GM21576 (cell line): ENCODE measurements around the gene KRTAP27-1.

Source experiments
- ATAC-seq: cut with Tn5 transposase; IDR thresholded peaks from one replicate; pipeline ENCODE4 v1.9.1; 2021; ENCODE audit warnings: mild to moderate bottlenecking, moderate library complexity; ENCODE audit not compliant: unreplicated experiment

The KRTAP27-1 gene

DNA sequence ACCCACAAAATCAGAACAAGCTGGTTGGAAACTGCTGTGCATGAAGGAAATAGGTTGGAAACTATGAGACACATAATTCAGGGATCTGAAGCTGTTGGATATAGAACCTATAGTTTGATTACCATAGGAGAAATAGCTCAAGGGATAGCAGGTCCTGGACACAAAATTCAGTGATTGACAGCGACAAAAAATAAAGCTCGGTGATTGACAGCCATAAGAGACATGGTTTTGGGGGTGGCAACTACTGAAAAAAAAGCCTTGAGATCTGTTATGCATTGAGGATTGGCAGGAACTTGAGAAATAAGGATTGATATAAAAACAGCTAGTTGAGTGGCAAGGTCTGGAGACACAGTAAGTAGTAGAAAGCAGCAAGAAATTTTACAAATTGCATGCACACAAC, 48.3 kb downstream of the KRTAP27-1 start, which contains the start of gene KRTAP25-1:
KRTAP25-1 (minus strand) TSS at position 300 of the 400 bp plus-strand sequence; CDS start at position 276, 24 bp downstream.
- ATAC-seq: no peak
